IMR-90 (cell line): ENCODE measurements around the gene CDK10. TPM values are rescaled to one million over a fixed set of nuclear protein-coding genes. Genes with fewer than 3 reads are reported as not detected.

ENCODE experiments used
- ATAC-seq: fragments of 200-7000 bp; cut with Tn5 transposase; 2 replicates; pipeline ENCODE4 v1.9.1; 2020; ENCODE audit warnings: low read depth, mild to moderate bottlenecking, moderate library complexity
- BruUV-seq: library from RNA; stranded (reverse); fragments of 400-500 nt; replicated peaks from 2 replicates; lab custom pipeline; 2021; lab: Mats Ljungman, UMichigan
- CTCF ChIA-PET: fragments of 300-600 bp; formaldehyde crosslinking; extraction: SDS; loops from one replicate; lab custom pipeline; 2021; ENCODE audit warnings: antibody characterized with exemption; lab: Yijun Ruan, JAX
- POLR2A ChIA-PET: fragments of 300-600 bp; sonication (Branson Sonifier 250); formaldehyde crosslinking; loops from one replicate; lab custom pipeline; 2022; ENCODE audit warnings: antibody characterized with exemption; ENCODE audit not compliant: unreplicated experiment; lab: Charles Lee
- DNase-seq: peaks from one replicate; pipeline ENCODE4 v3.0.0; 2013
- H2AFZ ChIP-seq: replicated peaks from 2 replicates; pipeline ENCODE3; 2013; ENCODE audit warnings: low read length, mild to moderate bottlenecking; ENCODE audit not compliant: poor library complexity
- H2AK5ac ChIP-seq: 2 replicates; pipeline ENCODE4 v1.6.1; 2013; ENCODE audit warnings: low read depth, low read length, inconsistent platforms
- H2AK9ac ChIP-seq: replicated peaks from 2 replicates; pipeline ENCODE3; 2013; ENCODE audit warnings: mild to moderate bottlenecking, low read depth, low read length, moderate library complexity; ENCODE audit not compliant: poor library complexity
- H2BK120ac ChIP-seq: 2 replicates; pipeline ENCODE4 v1.6.1; 2013; ENCODE audit warnings: low read depth, low read length, inconsistent platforms
- H2BK15ac ChIP-seq: 3 replicates; pipeline ENCODE4 v1.6.1; 2013; ENCODE audit warnings: low read depth, low read length, inconsistent platforms
- H2BK20ac ChIP-seq: 2 replicates; pipeline ENCODE4 v1.6.1; 2013; ENCODE audit warnings: low read depth, mild to moderate bottlenecking, inconsistent platforms, low read length, moderate library complexity
- H2BK5ac ChIP-seq: 2 replicates; pipeline ENCODE4 v1.6.1; 2013; ENCODE audit warnings: mild to moderate bottlenecking, low read depth, low read length, inconsistent platforms; ENCODE audit not compliant: poor library complexity, severe bottlenecking
- H3K14ac ChIP-seq: replicated peaks from 2 replicates; pipeline ENCODE4 v1.6.1; 2013; ENCODE audit warnings: low read depth, low read length, inconsistent platforms
- H3K18ac ChIP-seq: 2 replicates; pipeline ENCODE4 v1.6.1; 2013; ENCODE audit warnings: low read depth, low read length, control low read depth
- H3K23ac ChIP-seq: 2 replicates; pipeline ENCODE4 v1.6.1; 2013; ENCODE audit warnings: low read depth, low read length, inconsistent platforms
- H3K27ac ChIP-seq: 2 replicates; pipeline ENCODE4 v1.5.1; 2013; ENCODE audit warnings: mild to moderate bottlenecking, control low read depth, low read length; ENCODE audit not compliant: insufficient read depth
- H3K27me3 ChIP-seq: 2 replicates; pipeline ENCODE4 v1.6.1; 2013; ENCODE audit warnings: low read length; ENCODE audit not compliant: control insufficient read depth, insufficient read depth
- H3K36me3 ChIP-seq: 2 replicates; pipeline ENCODE4 v1.6.1; 2013; ENCODE audit warnings: low read length, mixed read lengths; ENCODE audit not compliant: control insufficient read depth, insufficient read depth
- H3K4ac ChIP-seq: 2 replicates; pipeline ENCODE4 v1.6.1; 2013; ENCODE audit warnings: low read depth, low read length, inconsistent platforms
- H3K4me1 ChIP-seq: 2 replicates; pipeline ENCODE4 v1.6.1; 2013; ENCODE audit warnings: low read length, mixed read lengths; ENCODE audit not compliant: control insufficient read depth, insufficient read depth
- H3K4me2 ChIP-seq: 2 replicates; pipeline ENCODE4 v1.6.1; 2013; ENCODE audit warnings: low read depth, mild to moderate bottlenecking, control low read depth, low read length, moderate library complexity
- H3K4me3 ChIP-seq: 2 replicates; pipeline ENCODE4 v1.5.1; 2013; ENCODE audit warnings: low read depth, mild to moderate bottlenecking, control low read depth, low read length, moderate library complexity; ENCODE audit not compliant: insufficient read depth
- H3K56ac ChIP-seq: 2 replicates; pipeline ENCODE4 v1.6.1; 2013; ENCODE audit warnings: low read length, inconsistent platforms; ENCODE audit not compliant: insufficient read depth; ENCODE audit errors: extremely low read depth
- H3K79me1 ChIP-seq, 2 experiments: 2 replicates each; pipeline ENCODE4 v1.6.1; 2013; ENCODE audit warnings: low read length in 2 of 2, inconsistent platforms in 1 of 2, low read depth in 1 of 2
- H3K9ac ChIP-seq: 2 replicates; pipeline ENCODE4 v1.6.1; 2013; ENCODE audit warnings: low read depth, low read length, control low read depth
- H3K9me1 ChIP-seq: 2 replicates; pipeline ENCODE4 v1.6.1; 2013; ENCODE audit warnings: low read length, inconsistent platforms; ENCODE audit not compliant: insufficient read depth
- H3K9me3 ChIP-seq: 2 replicates; pipeline ENCODE4 v1.6.1; 2013; ENCODE audit warnings: low read length; ENCODE audit not compliant: control insufficient read depth, insufficient read depth
- H4K20me1 ChIP-seq: 2 replicates; pipeline ENCODE4 v1.6.1; 2013; ENCODE audit warnings: low read length, inconsistent platforms; ENCODE audit not compliant: insufficient read depth
- H4K5ac ChIP-seq: 2 replicates; pipeline ENCODE4 v1.6.1; 2013; ENCODE audit warnings: mild to moderate bottlenecking, low read depth, low read length, control low read depth
- H4K8ac ChIP-seq, 2 experiments: 2 replicates each; pipeline ENCODE4 v1.6.1; 2013; ENCODE audit warnings: low read depth in 2 of 2, low read length in 2 of 2, control low read depth in 1 of 2, inconsistent platforms in 1 of 2
- H4K91ac ChIP-seq: 2 replicates; pipeline ENCODE4 v1.6.1; 2013; ENCODE audit warnings: low read depth, low read length, inconsistent platforms; ENCODE audit not compliant: insufficient read depth
- CEBPB ChIP-seq: IDR thresholded peaks from 2 replicates; pipeline ENCODE4 v1.6.1; 2012; ENCODE audit warnings: low read depth, low read length, improper control_type of control experiment
- CHD1 ChIP-seq: IDR thresholded peaks from 2 replicates; pipeline ENCODE4 v1.6.1; 2012; ENCODE audit warnings: low read depth, low read length, improper control_type of control experiment
- MXI1 ChIP-seq: IDR thresholded peaks from 2 replicates; pipeline ENCODE4 v1.6.1; 2012; ENCODE audit warnings: low read depth, mild to moderate bottlenecking, low read length, moderate library complexity, borderline replicate concordance
- NFE2L2 ChIP-seq: fragments of 150-350 bp; IDR thresholded peaks from 2 replicates; pipeline ENCODE4 v1.6.1; 2016; ENCODE audit warnings: low read depth, mild to moderate bottlenecking, low read length
- POLR2A ChIP-seq: IDR thresholded peaks from 2 replicates; pipeline ENCODE4 v1.6.1; 2012; ENCODE audit warnings: mild to moderate bottlenecking, low read depth, low read length
- RCOR1 ChIP-seq: IDR thresholded peaks from 2 replicates; pipeline ENCODE4 v1.6.1; 2012; ENCODE audit warnings: mild to moderate bottlenecking, low read length, improper control_type of control experiment; ENCODE audit not compliant: insufficient replicate concordance
- WGBS, 2 experiments: methylation state at CpG; one replicate each; pipeline versions ENCODE4 v1.1.5 to v1.1.7; 2013; ENCODE audit warnings: missing lambda C conversion rate in 2 of 2; ENCODE audit not compliant: insufficient read length in 1 of 2; ENCODE audit errors: extremely low coverage in 2 of 2; 5-methylcytosine and 5-hydroxymethylcytosine counted together
- dilution Hi-C: fragments of 300-500 bp; cut with HindIII; formaldehyde crosslinking; loops from one replicate; pipeline ENCODE4 v1.14.3; 2018; ENCODE audit warnings: low sequenced_read_pairs; ENCODE audit not compliant: unreplicated experiment
- in situ Hi-C: fragments of 300-500 bp; cut with MboI; formaldehyde crosslinking; loops from 3 replicates; pipeline ENCODE4 v1.14.3; 2019; ENCODE audit warnings: low sequenced_read_pairs, inconsistent platforms, mixed read lengths
- intact Hi-C: fragments of 100-400 bp; cut with micrococcal nuclease; formaldehyde crosslinking; loops from 2 replicates; pipeline ENCODE4 v1.10.0; 2022
- polyA plus RNA-seq, 3 experiments: library from polyadenylated mRNA; depleted of rRNA; stranded (reverse); fragments of >200 nt; gene quantifications; 2 replicates each; pipeline ENCODE4 v1.2.3, GENCODE V29; 2012; ENCODE audit warnings: low replicate concordance in 1 of 3
- total RNA-seq: library from RNA; depleted of rRNA; stranded (reverse); fragments of >200 nt; gene quantifications from 2 replicates; pipeline ENCODE4 v1.2.3, GENCODE V29; 2012

Gene CDK10
- total and polyA plus RNA-seq, 2 of the 4 experiments (the other 2 are of a cell fraction) = 19.5 to 61.8 TPM

- 95% methylated on average over 7 of the region's 15 CpGs; no CpG with 5 or more reads in 1 of the 2 experiments for WGBS, 2 experiments
- H3K27me3 ChIP-seq = no peaks in the 10 kb centered on the region
- H3K56ac ChIP-seq = no peak overlapping the region
- POLR2A ChIA-PET = no interaction called here
- H3K18ac ChIP-seq = no peak overlapping the region
- H3K4me3 ChIP-seq = no peak overlapping the region
- no peak overlapping the region for H4K91ac ChIP-seq
- H3K23ac ChIP-seq = no peak overlapping the region
- dilution Hi-C loops = no loop called here
- H3K9me3 ChIP-seq = no peaks in the 10 kb centered on the region
- ATAC-seq (no peak), DNase-seq (no peak)
- TF ChIP-seq RCOR1 (no peak), MXI1 (no peak), NFE2L2 (no peak), CEBPB (no peak), POLR2A (no peak), CHD1 (no peak)
- no peak overlapping the region for H2AFZ ChIP-seq
- no peak overlapping the region for H3K9ac ChIP-seq
- peaks cover 45% of the 10 kb centered on the region for H4K20me1 ChIP-seq
- H3K14ac ChIP-seq = no peak overlapping the region
- intact Hi-C loops = no loop called here
- no peak overlapping the region for H2AK9ac ChIP-seq
- H3K4me1 ChIP-seq = peaks cover 3% of the 10 kb centered on the region; the same call in 1 of the 2 replicates
- no peak overlapping the region for H2BK120ac ChIP-seq
- H3K79me1 ChIP-seq = peaks cover 17 to 45% of the 10 kb centered on the region in 2 experiments
- H3K27ac ChIP-seq = no peak overlapping the region
- H2BK15ac ChIP-seq = no peak overlapping the region
- BruUV-seq = no TSS peak
- no peak overlapping the region for H2BK5ac ChIP-seq
- H2AK5ac ChIP-seq = no peak overlapping the region
- in situ Hi-C loops = no loop called here
- H3K4me2 ChIP-seq = no peak overlapping the region
- no peak overlapping the region for H2BK20ac ChIP-seq
- CTCF ChIA-PET = no interaction called here
- no peak overlapping the region for H4K8ac ChIP-seq
- no peak overlapping the region for H3K4ac ChIP-seq
- H3K36me3 ChIP-seq = peaks cover 42% of the 10 kb centered on the region
- no peak overlapping the region for H4K5ac ChIP-seq
- H3K9me1 ChIP-seq = peaks cover 12% of the 10 kb centered on the region; the same call in 1 of the 2 replicates
Measured at GRCh38 chr16:89651584-89651983, 34.9 kb upstream of the CDK10 start.
